H1 (cell line): Measurements from ENCODE around the gene ZSCAN22. TPM values are rescaled to one million over a fixed set of nuclear protein-coding genes. Genes with fewer than 3 reads are reported as not detected.
A peak's percentile ranks its signal among the peaks of the same experiment; 100 is the strongest.

Experiments used
- CTCF ChIA-PET: fragments of 300-600 bp; sonication (Branson Sonifier 250); formaldehyde crosslinking; loops from one replicate; lab custom pipeline; 2021; ENCODE audit not compliant: partially characterized antibody; lab: Charles Lee
- POLR2A ChIA-PET: fragments of 300-600 bp; sonication (Branson Sonifier 250); formaldehyde crosslinking; loops from one replicate; lab custom pipeline; 2021; ENCODE audit warnings: inconsistent platforms; ENCODE audit not compliant: partially characterized antibody; lab: Charles Lee
- DNase-seq, 2 experiments: peaks; one replicate each; pipeline versions ENCODE4 v3.0.0 to v3.0.0-alpha.2; 2010 to 2022; ENCODE audit warnings: low spot score in 2 of 2, low read depth in 1 of 2, mixed read lengths in 1 of 2
- FAIRE-seq: peaks from 2 replicates; lab custom pipeline; 2011; peaks lifted over from hg19 to GRCh38; lab: Jason Lieb, UNC
- H2AFZ ChIP-seq: 2 replicates; pipeline ENCODE4 v1.8.1; 2012; ENCODE audit warnings: low read length, inconsistent platforms
- H2AK5ac ChIP-seq: 2 replicates; pipeline ENCODE4 v1.6.1; 2013; ENCODE audit warnings: low read depth, low read length
- H2BK120ac ChIP-seq: replicated peaks from 2 replicates; pipeline ENCODE3; 2013; ENCODE audit warnings: low read depth, low read length, inconsistent platforms
- H2BK12ac ChIP-seq: 2 replicates; pipeline ENCODE4 v1.6.1; 2013; ENCODE audit warnings: low read depth, low read length
- H2BK15ac ChIP-seq: 2 replicates; pipeline ENCODE4 v1.6.1; 2013; ENCODE audit warnings: low read length
- H2BK20ac ChIP-seq: 2 replicates; pipeline ENCODE4 v1.6.1; 2013; ENCODE audit warnings: low read length
- H2BK5ac ChIP-seq: 2 replicates; pipeline ENCODE4 v1.6.1; 2013; ENCODE audit warnings: low read depth, low read length
- H3K14ac ChIP-seq: 2 replicates; pipeline ENCODE4 v1.6.1; 2013; ENCODE audit warnings: inconsistent platforms; ENCODE audit not compliant: insufficient read length
- H3K18ac ChIP-seq: 2 replicates; pipeline ENCODE4 v1.6.1; 2013; ENCODE audit warnings: low read length; ENCODE audit errors: extremely low read depth
- H3K23ac ChIP-seq: 2 replicates; pipeline ENCODE4 v1.6.1; 2013; ENCODE audit warnings: inconsistent platforms; ENCODE audit not compliant: insufficient read length
- H3K23me2 ChIP-seq: 2 replicates; pipeline ENCODE4 v1.6.1; 2013; ENCODE audit warnings: low read depth, low read length
- H3K27ac ChIP-seq: 2 replicates; pipeline ENCODE4 v1.6.1; 2011; ENCODE audit warnings: low read depth, low read length, inconsistent platforms
- H3K27me3 ChIP-seq, 4 experiments: replicated peaks in 1 of 4; 1 replicate in 1 of 4; 2 replicates in 3 of 4; pipeline versions ENCODE4 v1.6.1 to v1.8.1; 2011 to 2013; ENCODE audit warnings: low read length in 3 of 4, mild to moderate bottlenecking in 3 of 4, inconsistent platforms in 2 of 4, mixed read lengths in 2 of 4, moderate library complexity in 1 of 4; ENCODE audit not compliant: control insufficient read depth in 3 of 4, insufficient read depth in 3 of 4; ENCODE audit errors: extremely low read depth in 1 of 4
- H3K36me3 ChIP-seq, 4 experiments: 2 replicates each; pipeline versions ENCODE4 v1.6.1 to v1.8.1; 2011 to 2013; ENCODE audit warnings: mild to moderate bottlenecking in 4 of 4, low read length in 3 of 4, moderate library complexity in 2 of 4, control low read depth in 1 of 4, inconsistent platforms in 1 of 4; ENCODE audit not compliant: insufficient read depth in 4 of 4, control insufficient read depth in 2 of 4
- H3K4ac ChIP-seq: replicated peaks from 2 replicates; pipeline ENCODE3; 2013; ENCODE audit warnings: low read length, low read depth, mixed read lengths, inconsistent platforms; ENCODE audit not compliant: insufficient read length
- H3K4me1 ChIP-seq, 4 experiments: replicated peaks in 1 of 4; 1 replicate in 1 of 4; 2 replicates in 3 of 4; pipeline versions ENCODE4 v1.6.1 to v1.8.1; 2011 to 2013; ENCODE audit warnings: low read length in 3 of 4, inconsistent platforms in 2 of 4, mixed read lengths in 1 of 4; ENCODE audit not compliant: insufficient read depth in 4 of 4, control insufficient read depth in 3 of 4
- H3K4me2 ChIP-seq, 2 experiments: 2 replicates each; pipeline versions ENCODE4 v1.6.1 to v1.8.1; 2011 to 2013; ENCODE audit warnings: low read depth in 2 of 2, low read length in 2 of 2, control low read depth in 1 of 2, inconsistent platforms in 1 of 2, mild to moderate bottlenecking in 1 of 2; ENCODE audit not compliant: insufficient read depth in 1 of 2
- H3K4me3 ChIP-seq, 4 experiments: fragments of 200-600, 300-600 bp in 1 of 4; sonication (generic), shearing (Covaris generic), sonication (Bioruptor Twin) in 1 of 4; 2 replicates each; pipeline versions ENCODE4 v1.5.1 to v1.8.1; 2011 to 2016; ENCODE audit warnings: low read length in 4 of 4, low read depth in 3 of 4, control low read depth in 2 of 4, inconsistent platforms in 2 of 4, mild to moderate bottlenecking in 2 of 4, mixed read lengths in 1 of 4, moderate library complexity in 1 of 4; ENCODE audit not compliant: insufficient read depth in 2 of 4; ENCODE audit errors: extremely low read depth in 1 of 4
- H3K56ac ChIP-seq: replicated peaks from 2 replicates; pipeline ENCODE3; 2013; ENCODE audit warnings: low read depth, mild to moderate bottlenecking, mixed read lengths, low read length, inconsistent platforms; ENCODE audit not compliant: insufficient read length
- H3K79me1 ChIP-seq: 2 replicates; pipeline ENCODE4 v1.6.1; 2013; ENCODE audit warnings: low read depth, low read length, control low read depth
- H3K79me2 ChIP-seq, 2 experiments: 2 replicates each; pipeline versions ENCODE4 v1.6.1 to v1.8.1; 2012 to 2013; ENCODE audit warnings: low read length in 2 of 2, mild to moderate bottlenecking in 2 of 2, inconsistent platforms in 1 of 2; ENCODE audit not compliant: insufficient read depth in 2 of 2, control insufficient read depth in 1 of 2
- H3K9ac ChIP-seq, 4 experiments: replicated peaks in 1 of 4; 1 replicate in 1 of 4; 2 replicates in 3 of 4; pipeline versions ENCODE4 v1.6.1 to v1.8.1; 2011 to 2013; ENCODE audit warnings: low read depth in 3 of 4, low read length in 3 of 4, control low read depth in 2 of 4, mild to moderate bottlenecking in 2 of 4, moderate library complexity in 2 of 4, inconsistent platforms in 1 of 4; ENCODE audit errors: extremely low read depth in 1 of 4
- H3K9me3 ChIP-seq, 2 experiments: 2 replicates each; pipeline versions ENCODE4 v1.6.1 to v1.8.1; 2012 to 2013; ENCODE audit warnings: mild to moderate bottlenecking in 2 of 2, moderate library complexity in 2 of 2, control low read depth in 1 of 2, inconsistent platforms in 1 of 2, low read depth in 1 of 2, low read length in 1 of 2, mixed read lengths in 1 of 2; ENCODE audit not compliant: insufficient read depth in 2 of 2
- H4K20me1 ChIP-seq, 2 experiments: replicated peaks in 1 of 2; 2 replicates each; pipeline versions ENCODE3 to v1.8.1; 2011 to 2013; ENCODE audit warnings: inconsistent platforms in 2 of 2, low read length in 2 of 2, mild to moderate bottlenecking in 1 of 2; ENCODE audit not compliant: insufficient read depth in 2 of 2, control insufficient read depth in 1 of 2
- H4K5ac ChIP-seq: 2 replicates; pipeline ENCODE4 v1.6.1; 2013; ENCODE audit warnings: low read length, low read depth, mixed read lengths, inconsistent platforms; ENCODE audit not compliant: insufficient read length
- H4K8ac ChIP-seq: 2 replicates; pipeline ENCODE4 v1.8.0; 2013; ENCODE audit warnings: mild to moderate bottlenecking, moderate library complexity, low read length, inconsistent platforms; ENCODE audit not compliant: insufficient read depth; ENCODE audit errors: extremely low read depth
- H4K91ac ChIP-seq: replicated peaks from 2 replicates; pipeline ENCODE3; 2013; ENCODE audit warnings: low read length, mixed read lengths, inconsistent platforms; ENCODE audit not compliant: insufficient read length
- ASH2L ChIP-seq: fragments of 200-600, 300-600 bp; sonication (generic); IDR thresholded peaks from one replicate; pipeline ENCODE4 v1.7.1; 2017; ENCODE audit warnings: low read length
- BCL11A ChIP-seq, 2 experiments: IDR thresholded peaks; one replicate each; pipeline ENCODE4 v1.6.1; 2011; ENCODE audit warnings: low read depth in 2 of 2, low read length in 2 of 2, mild to moderate bottlenecking in 2 of 2
- CBX5 ChIP-seq: fragments of 300-800, 300-1000 bp; sonication (generic); IDR thresholded peaks from 2 replicates; pipeline ENCODE4 v1.7.1; 2016; ENCODE audit warnings: antibody characterized with exemption, low read length, low read depth
- CBX8 ChIP-seq: fragments of 300-800, 300-1000 bp; sonication (generic); IDR thresholded peaks from 2 replicates; pipeline ENCODE4 v1.7.1; 2016; ENCODE audit warnings: low read depth, low read length, borderline replicate concordance
- CEBPB ChIP-seq: IDR thresholded peaks from 2 replicates; pipeline ENCODE4 v1.6.1; 2012; ENCODE audit warnings: low read depth, low read length
- CHD1 ChIP-seq: IDR thresholded peaks from 2 replicates; pipeline ENCODE4 v1.6.1; 2012; ENCODE audit warnings: low read depth, low read length, improper control_type of control experiment
- EZH2 ChIP-seq: fragments of 200-600 bp; sonication (generic); IDR thresholded peaks from 2 replicates; pipeline ENCODE4 v1.7.1; 2012; ENCODE audit warnings: low read depth, mild to moderate bottlenecking, moderate library complexity, low read length, inconsistent platforms; ENCODE audit not compliant: severe bottlenecking
- GTF2F1 ChIP-seq: IDR thresholded peaks from 2 replicates; pipeline ENCODE4 v1.6.1; 2012; ENCODE audit warnings: low read depth, low read length, improper control_type of control experiment, borderline replicate concordance
- KDM1A ChIP-seq: fragments of 200-600, 300-600 bp; sonication (generic); IDR thresholded peaks from 2 replicates; pipeline ENCODE4 v1.7.1; 2016; ENCODE audit warnings: mild to moderate bottlenecking, low read length, borderline replicate concordance
- POLR2A ChIP-seq, 2 experiments: IDR thresholded peaks; 1 replicate in 1 of 2; 2 replicates in 1 of 2; pipeline ENCODE4 v1.6.1; 2011; ENCODE audit warnings: low read depth in 2 of 2, low read length in 2 of 2, mild to moderate bottlenecking in 2 of 2; ENCODE audit errors: control extremely low read depth in 1 of 2
- POU5F1 ChIP-seq: IDR thresholded peaks from 2 replicates; pipeline ENCODE4 v1.6.1; 2011; ENCODE audit warnings: low read depth, mild to moderate bottlenecking, low read length, moderate library complexity
- RFX5 ChIP-seq: IDR thresholded peaks from 2 replicates; pipeline ENCODE4 v1.6.1; 2011; ENCODE audit warnings: low read depth, low read length, improper control_type of control experiment, borderline replicate concordance
- RXRA ChIP-seq: IDR thresholded peaks from 2 replicates; pipeline ENCODE4 v1.6.1; 2011; ENCODE audit warnings: low read depth, mild to moderate bottlenecking, low read length, moderate library complexity; ENCODE audit not compliant: insufficient read depth
- SAP30 ChIP-seq: fragments of 300-600 bp; sonication (generic); IDR thresholded peaks from 2 replicates; pipeline ENCODE4 v1.7.1; 2012; ENCODE audit warnings: low read length, moderate library complexity, mild to moderate bottlenecking, inconsistent platforms; ENCODE audit not compliant: insufficient read depth, insufficient replicate concordance
- TAF1 ChIP-seq: IDR thresholded peaks from 2 replicates; pipeline ENCODE4 v1.6.1; 2011; ENCODE audit warnings: mild to moderate bottlenecking, low read depth, low read length
- TEAD4 ChIP-seq: IDR thresholded peaks from 2 replicates; pipeline ENCODE4 v1.6.1; 2012; ENCODE audit warnings: low read depth, low read length, inconsistent platforms, mixed read lengths
- WGBS, 2 experiments: shearing (Covaris generic) in 1 of 2; methylation state at CpG; one replicate each; pipeline versions ENCODE4 v1.1.6 to v1.1.7; 2013 to 2015; ENCODE audit warnings: low lambda C conversion rate in 2 of 2, mixed read lengths in 2 of 2, inconsistent platforms in 1 of 2, low coverage in 1 of 2, missing lambda C conversion rate in 1 of 2; ENCODE audit not compliant: insufficient replicate concordance in 2 of 2, insufficient coverage in 1 of 2, insufficient read length in 1 of 2; ENCODE audit errors: extremely low coverage in 1 of 2, missing lambda C conversion rate in 1 of 2; 5-methylcytosine and 5-hydroxymethylcytosine counted together
- polyA plus RNA-seq, 7 experiments: library from polyadenylated mRNA; depleted of rRNA in 3 of 7; stranded (reverse) in 5 of 7; unstranded in 2 of 7; fragments of >200 nt in 5 of 7; fragments of 200-250 nt in 2 of 7; gene quantifications; 1 replicate in 5 of 7; 2 replicates in 1 of 7; 4 replicates in 1 of 7; pipeline versions ENCODE4 v1.2.1 to v1.2.3, GENCODE V29; 2011 to 2013; ENCODE audit warnings: missing spikeins in 2 of 7, mixed read lengths in 2 of 7
- total RNA-seq: library from RNA; stranded (reverse); fragmentation: NEBNext Ultra II Directional; extraction: Animal tissue kit (Norgen Biotek cat#: 25700); gene quantifications from 2 replicates; pipeline ENCODE4 v1.2.1, GENCODE V29; 2021

Gene ZSCAN22
- total and polyA plus RNA-seq, 2 of the 8 experiments (the other 6 are each of a cell fraction or from before 2014, with no cell fraction given) = 3.2 to 3.3 TPM

DNA sequence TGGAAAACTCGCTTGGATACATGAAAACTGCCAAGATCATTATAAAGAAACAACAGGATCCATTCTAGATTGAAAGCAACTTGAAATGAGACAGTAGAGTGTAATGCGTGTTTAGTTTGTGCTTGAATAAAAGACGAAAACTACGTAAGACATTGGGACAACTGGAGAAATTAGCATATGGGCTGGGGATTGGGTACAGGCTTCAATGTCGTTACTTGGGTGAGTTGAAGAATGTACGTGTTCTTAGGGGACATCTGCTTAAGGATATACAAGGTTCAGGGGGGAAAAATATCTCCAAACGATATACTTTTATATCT, 22.1 kb upstream of the ZSCAN22 start:
- H3K14ac ChIP-seq = no peak overlapping the region
- no peak overlapping the region for H2BK12ac ChIP-seq
- H3K27me3 ChIP-seq = no peaks in the 10 kb centered on the region
- peaks cover 2 to 30% (median 21%) of the 10 kb centered on the region in 4 experiments; a peak in 6 of 8 replicates for H3K36me3 ChIP-seq
- no peak overlapping the region for H2BK15ac ChIP-seq
- H3K23me2 ChIP-seq = peaks cover 6% of the 10 kb centered on the region
- H3K4me2 ChIP-seq = peak overlapping the region; percentile 89 to 90
- ChIA-PET POLR2A (interaction anchor here (0.7 to 2.6 kb wide), 17 partner anchors 9 to 121 kb away, joined by 3 to 14 read pairs (median 4); partner anchors contain the start of genes ZNF274, ZNF8 and ZSCAN22), CTCF (no interaction called here)
- no peak overlapping the region for H3K23ac ChIP-seq
- H2BK20ac ChIP-seq = no peak overlapping the region
- H3K9me3 ChIP-seq = no peaks in the 10 kb centered on the region
- H2BK120ac ChIP-seq = no peak overlapping the region
- H3K79me1 ChIP-seq = no peaks in the 10 kb centered on the region; the same call in 1 of the 2 replicates
- H3K18ac ChIP-seq = no peak overlapping the region
- H2BK5ac ChIP-seq = no peak overlapping the region
- no peak overlapping the region for H4K8ac ChIP-seq
- H2AFZ ChIP-seq = peak overlapping the region; percentile 38; the same call in 1 of the 2 replicates
- H4K91ac ChIP-seq = no peak overlapping the region
- peak overlapping the region; percentile 29 for H4K5ac ChIP-seq
- H3K9ac ChIP-seq = no peak overlapping the region
- peaks cover 0 to 3% (median 1%) of the 10 kb centered on the region in 4 experiments; a peak in 3 of 7 replicates for H3K4me1 ChIP-seq
- no peak overlapping the region for H3K27ac ChIP-seq
- H3K79me2 ChIP-seq = peaks cover 0 to 14% of the 10 kb centered on the region in 2 experiments; a peak in 1 of 4 replicates
- FAIRE-seq (no peak), DNase-seq (no peak)
- peak overlapping the region; percentile 54 to 98 (median 92) for H3K4me3 ChIP-seq
- 11% methylated on average over 7 of the region's 7 CpGs; no CpG with 5 or more reads in 1 of the 2 experiments for WGBS, 2 experiments
- no peak overlapping the region for H3K4ac ChIP-seq
- H3K56ac ChIP-seq = no peak overlapping the region
- H2AK5ac ChIP-seq = no peak overlapping the region
- TF ChIP-seq RXRA = no peak
- TF ChIP-seq TEAD4 = no peak
- no peak for TF ChIP-seq TAF1
- TF ChIP-seq KDM1A = no peak
- no peak for TF ChIP-seq GTF2F1
- TF ChIP-seq SAP30 = no peak
- no peak for TF ChIP-seq RFX5
- TF ChIP-seq CBX8 = no peak
- TF ChIP-seq BCL11A (IDR thresholded peaks at IDR 0.05; ENCODE audit: low read depth in 2 of 2, low read length in 2 of 2) = no peak
- no peak for TF ChIP-seq CHD1
- no peak for TF ChIP-seq POLR2A (IDR thresholded peaks at IDR 0.05; ENCODE audit: control extremely low read depth in 1 of 2, low read depth in 2 of 2, low read length in 2 of 2)
- TF ChIP-seq POU5F1 = no peak
- TF ChIP-seq ASH2L = no peak
- no peak for TF ChIP-seq EZH2
- no peak for TF ChIP-seq CBX5
- TF ChIP-seq CEBPB = no peak
- H4K20me1 ChIP-seq = peaks cover 5 to 7% of the 10 kb centered on the region in 2 experiments
